ENCODE data around the gene EYS.

EYS gene

DNA sequence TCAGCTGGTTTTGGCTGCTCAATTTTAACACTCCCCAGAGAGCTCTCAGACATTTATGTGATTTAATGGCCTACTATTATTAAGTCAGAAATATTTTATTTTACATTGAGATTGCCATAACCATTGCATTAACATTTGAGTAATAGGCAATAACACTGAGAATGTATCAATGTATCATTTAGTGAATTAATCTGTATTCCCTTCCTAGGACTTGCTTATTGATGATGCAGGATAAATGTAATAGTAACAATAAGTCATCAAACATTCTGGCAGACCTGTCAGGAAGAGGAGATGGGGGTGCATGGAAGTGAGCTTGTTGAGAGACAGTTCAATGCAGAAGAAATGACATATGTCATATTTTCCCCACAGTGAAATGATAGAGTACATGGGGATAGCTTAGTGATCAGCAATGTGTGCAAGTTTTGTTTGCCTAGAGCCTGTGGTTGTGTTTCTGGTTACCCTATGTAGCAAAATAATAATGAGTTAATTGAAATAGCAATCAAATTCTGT lies 458.9 kb downstream of the EYS start:
- H3K27ac ChIP-seq, result no peak overlapping the region
- TF ChIP-seq ZFX (IDR thresholded peaks at IDR 0.05), result no peak
- TF ChIP-seq, protein P1, sequence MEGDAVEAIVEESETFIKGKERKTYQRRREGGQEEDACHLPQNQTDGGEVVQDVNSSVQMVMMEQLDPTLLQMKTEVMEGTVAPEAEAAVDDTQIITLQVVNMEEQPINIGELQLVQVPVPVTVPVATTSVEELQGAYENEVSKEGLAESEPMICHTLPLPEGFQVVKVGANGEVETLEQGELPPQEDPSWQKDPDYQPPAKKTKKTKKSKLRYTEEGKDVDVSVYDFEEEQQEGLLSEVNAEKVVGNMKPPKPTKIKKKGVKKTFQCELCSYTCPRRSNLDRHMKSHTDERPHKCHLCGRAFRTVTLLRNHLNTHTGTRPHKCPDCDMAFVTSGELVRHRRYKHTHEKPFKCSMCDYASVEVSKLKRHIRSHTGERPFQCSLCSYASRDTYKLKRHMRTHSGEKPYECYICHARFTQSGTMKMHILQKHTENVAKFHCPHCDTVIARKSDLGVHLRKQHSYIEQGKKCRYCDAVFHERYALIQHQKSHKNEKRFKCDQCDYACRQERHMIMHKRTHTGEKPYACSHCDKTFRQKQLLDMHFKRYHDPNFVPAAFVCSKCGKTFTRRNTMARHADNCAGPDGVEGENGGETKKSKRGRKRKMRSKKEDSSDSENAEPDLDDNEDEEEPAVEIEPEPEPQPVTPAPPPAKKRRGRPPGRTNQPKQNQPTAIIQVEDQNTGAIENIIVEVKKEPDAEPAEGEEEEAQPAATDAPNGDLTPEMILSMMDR (conservative IDR thresholded peaks at IDR 0.05), result no peak

DNA sequence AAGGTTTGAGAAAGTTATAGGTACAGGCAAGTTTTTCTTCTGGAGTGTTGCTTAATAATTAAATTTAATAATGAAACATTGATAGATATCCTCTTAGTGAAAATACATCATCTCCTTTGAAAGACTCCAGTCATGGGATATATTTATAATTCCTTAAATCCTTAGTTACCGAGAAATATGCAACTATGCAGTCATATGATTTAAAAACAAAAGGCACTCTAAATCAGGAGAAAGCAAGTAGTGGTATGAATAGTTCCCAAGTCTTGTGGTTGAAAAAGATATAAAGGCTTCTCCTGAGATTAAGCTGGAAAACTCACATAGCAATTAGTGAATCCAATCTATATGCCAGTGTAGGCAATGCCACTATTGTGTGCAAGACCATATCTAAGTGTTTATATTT lies 475.4 kb downstream of the EYS start:
- TF ChIP-seq, protein P1 (conservative IDR thresholded peaks at IDR 0.05), result no peak
- no peak for TF ChIP-seq ZFX (IDR thresholded peaks at IDR 0.05)
- H3K27ac ChIP-seq, result no peak overlapping the region

DNA sequence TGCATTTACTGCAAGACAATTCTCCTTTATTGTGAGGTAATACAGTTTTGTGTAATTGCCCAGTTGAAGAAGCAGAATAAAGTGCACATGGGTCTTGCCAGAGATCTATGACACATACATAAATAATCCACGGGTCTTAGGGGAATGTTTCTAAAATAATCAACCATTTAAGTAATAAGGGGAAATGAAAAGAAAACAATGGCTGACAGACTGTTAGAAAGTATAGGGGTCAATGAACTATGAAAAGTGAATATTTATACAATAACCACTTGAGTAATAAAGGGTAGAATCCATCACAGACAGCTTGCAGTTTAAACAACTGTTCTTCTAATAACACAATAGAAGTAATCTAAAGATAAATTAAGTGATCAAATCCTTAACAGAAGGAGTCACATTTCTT lies 477.2 kb downstream of the EYS start:
- TF ChIP-seq ZFX (IDR thresholded peaks at IDR 0.05), result no peak
- TF ChIP-seq, protein P1 (conservative IDR thresholded peaks at IDR 0.05), result no peak

DNA sequence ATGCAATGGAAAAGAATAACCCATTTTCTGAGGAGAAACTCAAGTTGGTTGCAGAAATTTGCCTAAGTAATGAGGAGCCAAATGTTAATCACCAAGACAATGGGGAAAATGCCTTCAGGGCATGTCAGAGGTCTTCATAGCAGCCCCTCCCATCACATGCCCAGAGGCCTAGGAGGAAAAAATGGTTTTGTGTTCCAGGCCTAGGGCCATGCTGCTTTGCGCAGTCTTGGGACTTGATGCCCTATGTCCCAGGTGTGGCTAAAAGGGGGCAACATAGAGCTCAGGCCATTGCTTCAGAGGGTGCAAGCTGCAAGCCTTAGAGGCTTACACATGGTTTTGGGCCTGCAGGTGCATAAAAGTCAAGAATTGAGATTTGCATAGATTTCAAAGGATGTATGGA lies 485.9 kb downstream of the EYS start:
- no peak for TF ChIP-seq ZFX (IDR thresholded peaks at IDR 0.05)
- TF ChIP-seq, protein P1 (conservative IDR thresholded peaks at IDR 0.05), result no peak
- no peak overlapping the region for H3K27ac ChIP-seq

More for the DNA sequence above, 477.2 kb downstream of the EYS start:
- H3K27ac ChIP-seq, result no peak overlapping the region

DNA sequence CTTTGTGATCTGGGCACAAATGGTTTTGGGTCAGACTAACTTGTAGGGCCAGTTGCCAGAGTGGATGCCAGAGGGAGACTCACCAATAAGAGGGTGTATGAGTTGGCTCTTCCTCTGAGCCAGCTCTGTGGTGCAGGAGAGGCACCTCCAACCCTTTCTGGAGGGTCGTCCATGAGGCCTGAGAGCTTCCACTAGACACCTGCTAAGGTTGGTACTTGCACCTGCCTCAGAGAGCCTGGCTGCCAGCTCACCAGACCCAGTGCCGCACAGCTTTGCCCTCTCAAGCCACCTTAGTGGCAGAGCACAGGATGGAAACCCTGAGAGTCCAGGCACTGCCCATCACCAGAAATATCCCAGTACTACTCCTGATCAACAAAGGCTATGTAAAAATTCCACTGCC lies 504.3 kb downstream of the EYS start:
- TF ChIP-seq, protein P1 (conservative IDR thresholded peaks at IDR 0.05), result no peak
- TF ChIP-seq ZFX (IDR thresholded peaks at IDR 0.05), result no peak
- no peak overlapping the region for H3K27ac ChIP-seq

DNA sequence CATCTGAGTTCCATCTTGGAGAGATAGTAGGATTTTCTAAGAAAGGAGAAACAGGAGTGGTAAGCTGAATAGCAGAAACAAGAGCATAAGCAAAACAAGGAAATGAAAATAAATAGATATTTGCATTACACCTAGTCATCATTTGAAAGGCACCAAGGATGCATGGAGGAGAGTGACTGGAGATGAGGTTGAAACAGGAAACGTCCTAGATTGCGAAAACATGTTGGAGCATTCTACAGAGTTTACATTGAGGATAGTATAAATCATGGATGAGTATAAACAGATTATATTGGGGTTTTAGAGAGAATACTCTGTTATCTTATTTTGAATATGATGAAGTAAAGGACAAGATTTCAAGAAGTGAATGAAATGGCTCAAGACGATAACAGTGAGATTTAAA lies 507.3 kb downstream of the EYS start:
- no peak overlapping the region for H3K27ac ChIP-seq
- TF ChIP-seq ZFX (IDR thresholded peaks at IDR 0.05), result no peak
- TF ChIP-seq, protein P1 (conservative IDR thresholded peaks at IDR 0.05), result no peak

DNA sequence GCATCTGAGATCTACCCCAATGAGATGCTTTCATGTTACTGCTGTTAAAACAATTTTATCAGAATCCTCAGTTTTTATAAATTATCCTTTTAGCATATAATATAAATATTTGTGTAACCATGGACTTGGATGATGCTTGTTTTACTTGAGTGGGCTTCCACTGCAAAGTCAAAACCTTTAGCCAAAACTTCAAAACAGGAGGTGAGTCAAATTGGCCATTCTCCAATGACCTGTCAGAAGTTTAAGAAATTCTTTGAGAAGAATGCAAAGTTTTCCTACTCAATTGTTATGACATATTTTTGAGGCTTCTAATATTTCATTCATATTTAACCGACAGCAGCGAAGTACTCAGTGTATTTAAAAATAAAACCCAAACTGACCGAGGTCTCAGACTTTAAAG lies 507.9 kb downstream of the EYS start:
- H3K27ac ChIP-seq, result no peak overlapping the region

More for the DNA sequence above, 507.9 kb downstream of the EYS start:
- TF ChIP-seq, protein P1 (conservative IDR thresholded peaks at IDR 0.05), result no peak
- no peak for TF ChIP-seq ZFX (IDR thresholded peaks at IDR 0.05)

Measured in C4-2B (cell line).